Kasumi-1 (cell line): Measurements from ENCODE around the gene CUL1.

ENCODE experiments used
- DNase-seq, 2 experiments: peaks; one replicate each; lab custom pipeline; 2025; lab: John Stamatoyannopoulos, UW

The CUL1 gene

DNA sequence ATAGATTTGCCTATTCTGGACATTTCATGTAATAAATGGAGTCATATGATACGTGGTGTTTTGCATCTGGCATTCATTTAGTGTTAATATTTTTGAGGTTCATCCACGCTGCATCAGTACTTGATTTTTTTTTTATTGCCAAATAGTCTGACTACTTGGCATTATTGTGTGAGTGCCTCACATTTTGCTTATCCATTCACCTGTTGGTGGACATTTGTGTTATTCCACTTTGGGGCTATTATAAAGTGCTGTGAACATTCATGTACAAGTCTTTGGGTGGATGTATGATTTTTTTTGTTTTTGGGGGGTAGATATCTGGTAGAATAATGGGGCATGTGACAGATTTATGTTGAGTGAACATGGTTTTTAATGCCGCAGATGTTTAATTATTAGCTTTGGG is 19.7 kb downstream of the CUL1 start:
- DNase-seq, result no peak

DNA sequence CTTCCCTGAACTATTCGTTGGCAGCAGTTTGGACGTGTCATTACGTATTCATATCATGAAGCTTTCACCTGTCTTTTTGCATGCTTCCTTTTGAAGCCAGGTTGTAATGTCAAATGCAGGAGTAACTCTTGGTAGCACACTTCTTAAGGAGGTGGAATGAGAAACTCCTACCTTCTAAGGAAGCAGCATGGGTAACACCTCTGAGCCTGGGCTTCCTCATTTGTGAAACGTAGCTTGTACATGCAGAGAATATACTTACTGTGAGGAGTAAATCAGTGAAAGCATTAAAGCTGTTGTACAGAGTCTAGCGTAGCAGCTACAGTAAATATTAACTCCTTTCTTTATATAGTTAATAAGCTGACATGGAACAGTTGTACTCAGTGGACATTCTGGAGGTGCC is 21.1 kb downstream of the CUL1 start:
- peak in 1 of 2 experiments; percentile 28 for DNase-seq

DNA sequence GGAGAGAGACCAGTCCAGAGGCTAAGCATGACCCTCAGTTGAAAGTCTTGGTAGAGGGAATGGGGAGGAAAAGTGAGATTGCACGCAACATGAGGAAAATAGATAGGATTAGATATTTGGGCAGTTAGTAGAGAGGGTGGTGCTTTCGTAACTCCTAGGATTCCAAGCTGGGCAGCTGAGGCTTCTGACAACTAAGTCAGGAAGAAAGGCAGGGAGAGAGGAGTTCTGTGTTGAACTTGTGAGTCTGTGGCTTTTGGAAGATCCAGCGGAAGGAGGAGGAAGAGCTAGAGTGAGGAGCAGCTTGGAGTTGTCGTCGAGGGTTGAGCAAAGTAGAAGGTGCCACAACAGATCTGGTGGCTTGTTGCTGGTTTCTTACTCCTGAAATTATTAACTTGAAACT is 21.8 kb downstream of the CUL1 start:
- no peak for DNase-seq

DNA sequence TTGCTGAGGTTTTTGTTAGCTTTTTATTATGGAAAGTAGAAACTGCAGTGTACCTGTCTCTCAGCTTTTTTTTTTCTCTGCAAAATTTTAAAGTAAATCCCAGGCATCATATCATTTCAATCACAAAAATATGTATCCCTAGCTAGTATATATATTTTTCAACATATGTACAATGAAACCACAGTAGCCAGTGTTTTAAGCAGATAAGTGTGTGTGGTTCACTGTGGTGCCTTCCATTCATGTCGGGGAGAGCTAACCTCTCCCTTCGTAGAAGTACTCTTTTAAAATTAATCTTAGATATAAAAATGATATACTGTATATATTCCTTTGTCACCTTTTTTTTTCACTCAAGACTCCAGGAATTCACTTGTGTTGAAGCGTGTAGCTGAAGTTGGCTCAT is 22.7 kb downstream of the CUL1 start:
- no peak for DNase-seq

DNA sequence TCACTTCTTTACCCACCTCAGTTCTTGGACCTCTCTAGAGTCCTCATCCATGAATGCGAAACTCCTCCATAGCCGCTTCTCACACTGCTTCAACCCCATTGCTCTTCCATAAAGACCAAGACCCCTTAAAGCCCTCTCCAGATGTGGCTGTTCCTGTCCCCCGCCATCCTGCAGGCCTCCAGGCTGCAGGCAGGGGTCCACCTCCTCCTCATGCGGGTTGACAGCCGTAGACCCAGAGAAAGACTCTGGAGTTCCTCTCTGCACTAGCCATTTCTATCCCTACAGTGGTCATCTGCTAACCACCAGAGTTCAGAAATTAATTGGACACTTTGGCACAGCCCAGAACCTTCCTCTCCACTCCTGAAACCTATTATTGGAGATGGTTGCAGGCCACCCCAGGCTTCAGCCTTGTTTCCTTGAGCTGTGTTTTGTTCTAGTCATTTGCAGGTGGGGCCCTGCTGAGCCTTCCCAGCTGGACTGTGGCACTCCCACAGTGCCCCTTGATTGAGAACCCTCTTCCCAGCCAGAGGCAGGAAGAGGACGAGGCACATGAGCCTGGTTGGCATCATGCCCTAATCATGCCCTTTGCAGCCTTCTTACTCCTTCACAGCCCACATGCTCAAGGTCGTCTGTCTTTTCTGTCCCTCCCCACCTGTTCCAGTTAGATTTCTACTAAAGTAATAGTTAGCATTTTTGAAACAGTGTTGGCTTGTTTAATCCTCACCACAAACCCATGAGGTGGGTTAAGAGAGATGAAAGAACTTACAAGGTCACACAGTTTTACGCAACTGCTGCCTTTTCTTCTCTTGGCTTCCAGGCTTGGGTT is 23.9 kb downstream of the CUL1 start:
- DNase-seq, result no peak

DNA sequence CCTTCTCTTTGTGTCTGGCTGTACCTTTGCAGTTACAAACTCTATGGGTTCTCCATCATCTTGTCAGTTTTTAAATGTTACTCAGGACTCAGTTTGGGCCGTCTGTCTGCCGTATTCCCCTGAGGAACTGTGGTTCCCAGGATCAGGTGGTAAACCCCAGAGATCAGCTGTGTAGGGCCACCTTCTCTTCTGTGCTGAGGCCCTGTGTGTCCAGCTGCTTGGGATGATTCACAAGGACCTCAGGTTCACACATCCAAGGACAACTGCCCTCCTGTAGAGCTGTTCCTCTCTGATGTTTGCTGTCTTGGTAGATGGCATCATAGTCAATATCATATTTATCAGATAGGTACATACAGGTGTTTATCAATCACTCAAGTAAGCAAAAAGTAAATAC is 24.5 kb downstream of the CUL1 start:
- no peak for DNase-seq

DNA sequence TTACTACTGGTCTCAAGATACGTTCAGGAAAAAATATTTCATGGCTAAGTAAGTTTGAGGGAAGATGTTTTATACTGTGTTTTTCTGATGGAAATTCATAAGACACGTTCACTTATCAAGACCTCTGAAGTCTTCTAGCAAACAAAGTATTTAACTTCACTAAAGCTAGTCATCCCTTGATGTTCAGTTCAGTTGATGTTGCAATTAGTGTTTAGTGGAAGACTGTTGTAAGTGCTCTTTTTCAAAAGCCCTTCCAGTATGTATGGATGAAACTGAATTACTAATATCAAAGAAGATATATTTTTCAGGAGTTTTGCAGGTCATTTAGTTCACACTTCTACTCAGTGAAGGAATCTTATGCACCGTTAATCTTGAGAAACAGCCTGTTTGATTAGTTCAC is 25.1 kb downstream of the CUL1 start:
- DNase-seq, result no peak

DNA sequence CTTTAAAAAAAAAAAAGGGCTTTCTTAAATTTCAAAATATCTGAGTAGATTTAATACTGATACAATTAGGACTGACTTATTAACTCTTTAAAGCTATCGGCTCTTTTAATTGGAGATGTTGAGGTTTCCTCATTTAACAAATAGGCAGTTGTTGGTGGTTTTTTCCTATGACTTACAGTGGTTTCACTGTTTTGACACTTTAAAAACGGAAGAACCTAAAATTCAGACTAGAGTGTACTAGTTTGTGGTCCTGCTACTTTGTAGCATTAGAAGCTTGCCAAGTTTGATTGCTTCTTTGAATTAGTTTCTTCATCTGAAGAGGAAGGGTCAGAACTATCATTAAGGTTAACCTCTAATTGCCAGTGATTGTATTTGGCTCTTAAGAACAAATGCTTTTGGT is 27.7 kb downstream of the CUL1 start:
- DNase-seq, result peak; percentile 24 to 38

DNA sequence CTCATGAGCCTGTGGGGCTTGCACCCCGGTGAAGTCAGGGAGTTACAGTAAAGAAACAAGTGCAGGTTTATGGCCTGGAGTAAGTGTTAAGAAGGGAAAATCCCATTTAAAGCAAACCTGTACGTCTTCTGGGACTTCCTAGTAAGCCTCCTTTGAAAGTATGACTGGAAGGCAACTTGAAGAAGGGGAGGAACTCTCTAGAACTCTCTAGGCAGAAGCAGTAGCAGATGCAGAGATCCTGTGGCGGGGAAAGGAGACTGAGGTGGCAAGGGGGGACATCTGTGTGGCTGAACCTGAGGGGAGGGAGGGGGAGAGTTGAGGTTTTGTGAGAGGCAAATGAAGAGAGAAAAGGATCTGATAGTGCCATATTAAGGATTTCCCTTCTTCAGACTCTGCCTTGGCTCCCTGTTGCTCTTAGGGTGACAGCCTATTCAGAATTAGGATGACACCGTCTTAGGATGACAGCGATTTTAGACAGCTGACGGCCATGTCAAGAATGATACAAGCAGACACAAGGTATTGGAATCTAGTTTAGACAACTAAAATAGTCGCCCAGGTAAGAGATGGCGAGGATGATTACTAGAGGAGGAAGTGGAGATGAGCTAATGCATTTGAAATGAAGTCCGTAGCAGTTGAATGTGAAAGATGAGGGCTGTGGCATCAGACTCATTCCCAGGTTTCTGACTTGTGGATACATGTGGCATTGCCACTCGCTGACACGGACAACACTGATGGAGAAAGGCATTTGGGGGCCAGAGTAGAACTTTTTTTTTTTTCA is 29.0 kb downstream of the CUL1 start:
- DNase-seq, result no peak

DNA sequence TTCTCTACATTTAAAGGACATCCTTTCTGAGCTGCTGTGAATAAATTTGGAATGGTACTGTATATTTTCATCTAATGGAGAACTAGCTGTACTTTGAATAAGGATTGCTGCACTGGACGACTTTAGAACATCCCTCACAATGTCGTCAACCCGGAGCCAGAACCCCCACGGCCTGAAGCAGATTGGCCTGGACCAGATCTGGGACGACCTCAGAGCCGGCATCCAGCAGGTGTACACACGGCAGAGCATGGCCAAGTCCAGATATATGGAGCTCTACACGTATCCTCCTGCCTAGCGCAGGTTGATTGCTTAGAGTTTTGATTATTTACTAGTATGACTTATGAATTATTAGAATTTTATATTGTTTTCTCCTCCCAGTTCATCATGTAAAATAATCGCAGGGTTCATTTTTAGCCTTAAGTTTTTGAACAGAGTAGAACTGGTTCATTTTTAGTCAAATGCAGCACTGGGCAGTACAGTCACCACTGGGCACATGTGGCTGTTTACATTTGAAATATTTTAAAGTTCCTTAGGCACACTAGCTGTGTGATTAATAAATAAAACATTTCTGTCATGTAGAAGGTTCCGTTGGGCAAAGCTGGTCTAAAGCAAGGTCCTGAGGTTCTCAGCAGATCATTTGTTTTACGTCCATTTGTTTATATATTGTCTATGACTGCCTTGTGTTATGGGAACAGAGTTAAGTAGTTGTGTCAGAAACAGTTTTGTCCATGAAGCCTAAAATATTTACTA is 31.5 kb downstream of the CUL1 start:
- no peak for DNase-seq

DNA sequence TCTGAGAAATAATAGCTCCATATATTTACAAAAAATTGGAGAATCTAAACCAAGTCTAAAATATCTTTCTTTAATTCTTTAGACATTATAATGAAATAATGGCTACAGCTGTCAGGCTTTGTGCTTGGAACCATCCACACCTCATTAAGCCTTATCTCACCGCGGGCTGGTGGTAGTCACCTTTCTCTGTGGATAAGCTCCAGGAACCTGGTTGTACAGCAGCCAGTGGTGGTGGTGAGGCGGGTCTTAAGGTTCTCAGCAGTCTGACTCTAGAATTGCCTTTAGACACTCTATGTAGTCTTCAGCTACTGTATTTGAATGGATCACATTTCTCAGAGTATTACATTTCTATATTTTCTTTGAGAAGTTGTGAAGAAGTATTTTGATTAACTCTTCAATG is 34.2 kb downstream of the CUL1 start:
- no peak for DNase-seq

DNA sequence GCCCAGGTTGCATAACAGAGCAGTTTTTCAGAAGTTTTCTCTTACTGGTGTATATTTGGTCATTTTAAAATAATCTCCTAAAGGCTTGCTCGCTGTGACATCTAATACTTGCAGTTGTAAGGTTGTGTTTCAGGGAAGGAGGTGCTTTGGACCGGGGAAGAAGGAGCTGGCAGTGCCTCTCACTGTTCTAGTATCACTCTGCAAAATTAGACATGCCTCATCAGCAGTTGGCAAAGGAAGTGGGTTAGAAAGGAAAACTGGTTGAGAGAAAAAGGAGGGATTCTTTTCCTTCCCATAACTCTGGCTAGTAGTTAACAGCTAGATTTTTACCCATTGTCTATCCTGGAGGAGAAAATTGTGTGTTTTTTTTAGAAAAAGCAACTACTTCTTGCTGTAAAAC is 34.8 kb downstream of the CUL1 start:
- DNase-seq, result no peak

DNA sequence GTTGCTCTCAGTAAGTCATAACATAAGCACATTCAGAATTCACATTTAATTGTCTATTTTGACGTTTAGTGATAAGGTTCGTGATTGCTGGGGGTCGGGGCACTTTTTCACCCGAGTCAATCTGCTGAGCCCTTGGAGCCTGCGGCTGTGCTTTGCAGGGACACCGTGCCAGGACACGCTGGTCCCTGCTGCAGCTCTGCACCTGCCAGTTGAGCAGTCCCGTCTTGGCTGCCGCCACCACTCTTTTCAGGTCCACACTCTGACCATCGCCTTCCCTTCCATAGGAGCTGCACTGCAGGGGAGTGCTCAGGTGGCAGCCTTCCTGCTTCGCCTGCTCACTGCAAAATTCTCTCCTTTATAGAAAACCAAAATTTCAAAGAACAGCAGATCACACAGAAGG is 36.4 kb downstream of the CUL1 start:
- no peak for DNase-seq

DNA sequence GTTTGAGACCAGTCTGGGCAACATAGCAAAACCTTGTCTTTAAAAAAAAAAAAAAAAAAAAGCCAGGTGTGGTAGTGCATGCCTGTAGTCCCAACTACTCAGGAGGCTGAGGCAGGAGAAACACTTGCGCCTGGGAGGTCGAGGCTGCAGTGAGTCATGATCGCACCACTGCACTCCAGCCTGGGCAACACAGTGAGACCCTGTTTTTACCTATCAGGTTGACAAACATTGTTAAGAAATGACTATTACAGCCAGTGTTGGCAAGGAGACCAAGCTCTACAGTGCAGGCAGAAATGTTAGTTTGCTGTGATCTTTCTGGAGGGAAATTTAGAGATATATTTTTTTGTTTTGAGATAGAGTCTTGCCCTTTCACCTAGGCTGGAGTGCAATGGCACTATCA is 37.3 kb downstream of the CUL1 start:
- DNase-seq, result no peak

DNA sequence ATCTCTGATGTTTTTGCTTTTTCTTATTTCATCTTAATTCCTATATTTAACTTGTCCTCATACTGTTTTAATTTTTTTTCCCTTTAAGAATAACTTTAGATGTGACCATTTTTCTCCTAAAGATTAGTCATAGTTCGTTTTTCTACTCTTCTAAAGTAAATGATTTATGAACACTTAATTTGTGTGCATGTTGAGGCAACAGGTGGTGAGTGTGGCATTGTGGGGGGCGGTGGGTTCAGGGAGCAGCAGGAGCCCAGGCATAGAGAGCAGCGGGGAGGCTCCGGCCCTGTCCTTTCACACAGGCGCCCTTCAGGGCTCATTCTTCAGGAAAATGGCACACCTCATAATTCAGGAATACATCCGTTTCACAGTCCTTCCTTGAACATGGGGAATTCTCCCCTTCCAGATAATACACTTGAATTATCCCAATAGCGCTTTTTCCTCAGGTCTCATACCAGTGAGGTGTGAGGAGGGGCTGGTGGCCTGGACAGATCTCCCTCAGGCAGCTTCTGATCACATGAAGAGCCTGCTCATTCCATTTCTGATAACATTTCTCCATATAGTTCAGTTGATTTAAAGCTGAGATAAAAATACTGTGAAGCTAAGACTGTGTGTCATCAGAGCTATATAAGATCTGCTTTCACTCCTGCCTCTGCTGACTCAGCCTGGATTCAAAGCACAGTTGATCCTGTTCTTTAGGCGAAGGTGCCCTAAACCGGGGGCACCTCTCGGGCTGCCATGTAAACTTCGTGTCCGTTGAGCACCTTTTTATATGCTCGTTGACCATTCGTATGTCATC is 40.2 kb downstream of the CUL1 start:
- no peak for DNase-seq

DNA sequence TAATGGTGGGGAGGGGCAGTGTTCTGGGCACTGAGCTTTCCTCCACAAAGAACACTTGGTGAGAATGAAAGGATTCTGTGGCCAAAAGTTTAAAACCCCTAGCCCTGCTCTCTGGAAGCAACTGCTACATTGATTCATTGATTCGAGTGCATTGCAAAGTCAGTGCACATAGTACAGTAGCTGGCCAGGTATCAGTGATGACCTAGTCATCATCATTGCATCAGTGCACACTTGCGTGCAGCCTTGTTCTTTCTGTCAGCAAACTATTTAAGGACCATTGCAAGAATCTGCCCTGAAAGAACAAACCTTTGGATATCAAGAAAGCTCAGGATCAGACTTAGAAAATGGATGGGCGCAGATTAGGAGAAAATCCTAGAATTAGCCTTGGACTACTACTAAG is 47.4 kb downstream of the CUL1 start:
- no peak for DNase-seq

DNA sequence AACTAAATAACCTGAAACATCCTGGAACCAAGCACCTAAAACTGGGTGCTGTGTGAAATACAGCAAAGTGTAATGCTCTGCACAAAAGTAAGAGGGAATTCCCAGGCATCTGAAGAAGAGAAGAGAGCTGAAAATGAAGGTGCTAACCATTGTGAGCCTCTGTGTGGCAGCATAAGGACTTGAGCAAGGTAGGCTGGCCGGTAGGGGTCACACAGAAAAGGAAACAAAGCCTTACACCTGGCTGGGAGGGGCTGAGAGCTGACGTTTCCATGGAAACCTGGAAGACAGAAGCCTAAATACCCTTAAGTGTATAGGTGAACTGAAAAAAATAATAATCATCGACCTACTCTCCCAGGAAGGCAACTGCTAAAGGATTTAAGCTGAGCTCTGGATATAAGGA is 48.6 kb downstream of the CUL1 start:
- no peak for DNase-seq

DNA sequence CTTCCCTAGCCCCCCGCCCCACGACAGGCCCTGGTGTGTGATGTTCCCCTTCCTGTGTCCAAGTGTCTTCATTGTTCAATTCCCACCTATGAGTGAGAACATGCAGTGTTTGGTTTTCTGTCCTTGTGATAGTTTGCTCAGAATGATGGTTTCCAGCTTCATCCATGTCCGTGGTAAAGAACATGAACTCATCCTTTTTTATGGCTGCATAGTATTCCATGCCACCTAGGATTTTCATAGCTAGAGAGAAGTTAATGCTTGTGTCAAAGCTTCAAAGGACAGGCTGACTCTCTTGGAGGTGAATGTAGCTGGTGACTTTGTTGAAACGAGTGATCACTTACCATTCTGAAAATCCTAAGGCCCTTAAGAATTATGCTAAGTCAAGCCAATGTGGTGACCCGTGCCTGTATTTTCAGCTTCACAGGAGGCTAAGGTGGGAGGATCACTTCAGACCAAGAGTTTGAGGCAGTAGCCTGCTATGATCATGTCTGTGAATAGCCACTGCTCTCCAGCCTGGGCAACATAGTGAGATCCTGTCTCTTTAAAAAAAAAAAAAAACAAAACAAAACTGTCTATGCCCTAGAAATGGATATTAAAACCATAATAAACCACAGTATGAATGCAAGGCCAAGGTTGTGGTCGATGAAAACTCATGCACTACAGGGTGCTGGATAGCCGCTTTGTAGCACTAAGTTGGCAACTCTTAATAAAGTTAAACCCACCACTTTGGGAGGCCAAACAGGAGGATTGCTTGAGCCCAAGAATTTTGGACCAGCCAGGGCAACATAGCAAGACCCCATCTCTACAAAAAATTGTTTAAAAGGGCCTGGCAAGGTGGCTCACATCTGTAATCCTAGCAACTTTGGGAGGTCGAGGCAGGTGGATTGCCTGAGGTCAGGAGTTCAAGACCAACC is 52.0 kb downstream of the CUL1 start:
- DNase-seq, result no peak

DNA sequence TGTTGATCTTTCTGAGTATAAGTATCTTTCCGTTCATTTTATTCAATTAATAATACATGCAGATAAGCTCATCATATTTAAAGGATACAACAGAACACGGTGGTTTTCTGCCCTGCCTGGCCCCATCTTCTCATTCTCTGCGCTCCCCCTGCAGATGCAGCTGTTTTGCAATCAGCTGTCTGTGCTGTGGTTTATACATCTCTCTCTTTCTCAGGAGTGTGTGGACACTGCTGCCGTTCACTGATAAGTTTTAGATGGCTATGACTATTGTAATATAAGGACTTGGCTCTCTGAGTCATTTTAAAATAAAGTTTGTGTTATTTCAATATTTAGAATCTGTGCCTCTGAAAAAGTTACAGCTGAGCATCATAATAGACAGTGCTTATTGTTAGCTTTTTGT is 54.5 kb downstream of the CUL1 start:
- DNase-seq, result peak; percentile 14 to 26

DNA sequence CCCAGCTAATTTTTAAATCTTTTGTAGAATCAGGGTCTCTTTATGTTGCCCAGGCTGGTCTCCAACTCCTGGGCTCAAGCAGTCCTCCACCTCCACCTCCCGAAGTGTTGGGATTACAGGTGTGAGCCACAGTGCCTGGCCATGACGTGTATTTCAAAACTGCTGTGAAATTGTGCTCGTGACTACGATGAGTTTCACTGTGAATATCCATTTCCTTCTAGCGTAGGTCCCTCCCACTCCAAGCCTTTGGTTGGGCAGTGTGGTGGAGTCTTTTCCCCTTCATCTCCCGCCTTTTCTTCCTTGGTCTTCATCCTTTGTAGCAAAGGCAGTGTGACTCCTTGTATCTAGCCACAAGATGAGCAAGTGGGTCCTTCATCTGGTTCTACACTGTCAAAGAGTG is 56.2 kb downstream of the CUL1 start:
- no peak for DNase-seq
